DMS79 treated with DMSO at 0.1 percent for 48 hours (cell line): Measurements from ENCODE around the gene DLEU7.

ENCODE experiments used
- DNase-seq: peaks from one replicate; lab custom pipeline; 2025; lab: John Stamatoyannopoulos, UW

Gene DLEU7

GRCh38 chr13:50842990-50843256 is 569 bp downstream of the DLEU7 start:
- no peak for DNase-seq

GRCh38 chr13:50842251-50842989 is 1.1 kb downstream of the DLEU7 start:
- DNase-seq: no peak

DNA sequence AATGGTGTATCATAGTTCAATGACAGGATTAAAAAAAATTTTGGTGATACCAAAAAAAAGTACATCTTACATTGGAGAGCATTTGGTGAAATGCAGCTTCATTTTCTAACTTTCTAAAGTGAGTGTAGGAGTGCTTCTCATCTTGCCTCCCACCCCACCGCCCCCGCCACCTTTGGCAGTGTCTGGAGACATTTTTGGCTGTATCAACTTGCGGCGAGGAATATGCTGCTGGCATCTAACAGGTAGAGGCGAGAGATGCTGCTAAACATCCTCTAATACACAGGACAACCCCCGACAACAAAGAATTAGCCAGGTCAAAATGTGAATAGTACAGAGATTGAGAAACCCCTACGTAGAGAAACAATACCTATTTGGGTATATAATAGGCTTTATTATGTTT is 1.7 kb downstream of the DLEU7 start:
- DNase-seq: no peak

GRCh38 chr13:50840284-50840683 is 3.2 kb downstream of the DLEU7 start:
- no peak for DNase-seq

GRCh38 chr13:50839828-50840227 is 3.7 kb downstream of the DLEU7 start:
- DNase-seq: no peak

DNA sequence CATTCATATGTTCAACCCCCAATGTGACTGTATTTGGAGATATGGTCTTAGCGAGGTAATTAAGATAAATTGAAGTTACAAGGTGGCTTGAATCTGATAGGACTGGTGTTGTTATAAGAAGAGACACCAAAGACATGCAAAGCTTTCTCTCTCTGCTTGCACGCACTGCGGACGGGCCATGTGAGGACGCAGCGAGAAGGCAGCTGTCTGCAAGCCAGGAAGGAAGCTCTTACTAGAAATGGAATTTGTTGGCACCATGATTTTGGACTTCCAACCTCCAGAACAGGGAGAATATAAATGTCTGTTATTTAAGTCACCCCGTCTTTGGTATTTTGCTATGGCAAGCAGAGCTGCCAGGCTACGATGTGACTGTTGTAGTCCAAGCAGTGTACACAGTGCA is 4.8 kb downstream of the DLEU7 start:
- DNase-seq: no peak

GRCh38 chr13:50838031-50838430 is 5.5 kb downstream of the DLEU7 start:
- no peak for DNase-seq

DNA sequence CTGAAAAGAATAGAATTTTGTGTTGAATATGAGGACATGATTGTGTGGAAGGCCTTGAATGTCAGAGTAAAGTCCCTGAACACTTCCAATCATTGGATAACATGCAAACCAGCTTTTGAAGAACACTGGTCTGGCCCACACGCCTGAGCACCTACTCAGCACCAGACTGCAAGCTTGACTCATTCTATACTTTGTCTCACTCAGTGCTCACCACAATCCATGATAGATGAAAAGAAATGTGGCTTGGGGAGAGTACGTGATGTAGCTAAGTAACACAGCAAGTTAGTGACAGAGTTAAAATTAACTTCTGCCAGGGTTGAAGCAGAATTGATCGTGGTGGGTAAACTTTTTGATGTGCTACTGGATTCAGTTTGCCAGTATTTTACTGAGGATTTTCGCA is 12.0 kb downstream of the DLEU7 start:
- DNase-seq: no peak

DNA sequence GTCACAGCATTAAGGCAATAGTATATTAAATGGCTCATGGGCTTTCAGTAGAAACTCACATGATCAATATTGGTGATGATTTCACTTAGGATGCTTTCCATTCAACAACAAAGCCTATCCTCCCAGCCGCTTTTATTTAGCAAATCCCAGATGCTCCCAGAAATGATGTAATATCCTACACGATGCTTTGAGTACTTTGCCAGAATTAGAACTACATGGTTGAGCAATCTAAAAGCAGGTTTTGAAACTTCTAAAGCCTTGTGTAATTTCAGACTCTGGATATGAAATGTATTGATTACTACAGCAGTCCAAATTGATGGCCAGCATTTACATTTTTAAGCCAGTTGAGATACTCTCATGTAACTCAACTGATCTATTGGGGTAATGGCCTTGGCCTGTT is 13.6 kb downstream of the DLEU7 start:
- no peak for DNase-seq

DNA sequence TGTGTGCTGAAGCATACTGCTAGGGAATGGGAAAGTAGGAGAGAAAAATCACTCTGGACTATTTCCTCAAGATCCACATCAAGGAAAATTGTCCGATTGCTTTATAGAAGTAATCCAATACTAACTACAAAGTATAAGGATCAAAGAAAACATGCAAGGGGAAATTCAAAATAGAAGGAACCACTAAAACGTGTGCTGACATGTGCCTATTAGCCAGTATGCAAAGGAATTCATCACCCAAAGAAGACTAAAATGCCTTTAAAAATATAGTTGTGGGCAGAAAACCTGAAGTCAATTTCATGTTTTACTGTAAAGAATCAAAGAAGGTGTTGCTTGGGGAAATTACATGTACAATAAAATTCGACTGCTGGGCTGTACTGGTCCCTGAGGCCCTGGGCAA is 14.3 kb downstream of the DLEU7 start:
- DNase-seq: no peak

DNA sequence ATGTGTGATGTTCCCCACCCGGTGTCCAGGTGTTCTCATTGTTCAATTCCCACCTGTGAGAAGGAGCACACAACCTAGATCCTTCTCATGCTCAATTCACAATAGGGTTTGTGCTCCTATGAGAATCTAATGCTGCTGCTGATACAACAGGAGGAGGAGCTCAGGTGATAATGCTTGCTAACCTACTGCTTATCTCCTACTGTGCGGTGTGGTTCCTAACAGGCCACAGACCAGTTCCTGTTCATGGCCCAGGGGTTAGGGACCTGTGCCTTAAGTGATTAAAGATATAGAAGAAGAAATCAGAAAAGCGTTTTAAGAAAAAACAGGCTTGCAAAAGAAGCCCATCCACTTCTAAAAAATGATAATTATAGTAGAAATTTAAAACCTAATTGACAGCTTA is 17.5 kb downstream of the DLEU7 start:
- no peak for DNase-seq

GRCh38 chr13:50812242-50812641 is 31.2 kb downstream of the DLEU7 start:
- no peak for DNase-seq

- DNase-seq: no peak
These were observed 32.5 kb downstream of the DLEU7 start for GRCh38 chr13:50810998-50811397.

DNA sequence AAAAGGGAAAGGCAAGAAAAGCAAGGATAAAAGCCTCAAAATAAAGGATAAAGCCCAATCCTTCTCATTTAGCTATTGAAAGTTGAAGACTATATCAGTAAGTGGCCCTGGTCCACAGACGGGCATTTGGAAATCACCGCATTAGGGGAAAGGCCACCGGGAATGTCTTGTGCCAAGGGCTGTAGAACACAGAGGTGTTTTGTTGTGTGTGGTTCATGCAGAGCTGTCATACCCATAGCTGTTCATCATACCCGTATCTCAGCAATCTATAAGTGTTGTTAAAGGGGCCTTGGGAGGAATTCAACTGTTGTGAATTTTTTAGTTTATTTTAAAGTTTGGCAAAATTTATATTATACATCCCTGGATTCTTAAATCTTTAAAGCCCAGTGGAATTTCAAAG is 33.0 kb downstream of the DLEU7 start:
- no peak for DNase-seq

DNA sequence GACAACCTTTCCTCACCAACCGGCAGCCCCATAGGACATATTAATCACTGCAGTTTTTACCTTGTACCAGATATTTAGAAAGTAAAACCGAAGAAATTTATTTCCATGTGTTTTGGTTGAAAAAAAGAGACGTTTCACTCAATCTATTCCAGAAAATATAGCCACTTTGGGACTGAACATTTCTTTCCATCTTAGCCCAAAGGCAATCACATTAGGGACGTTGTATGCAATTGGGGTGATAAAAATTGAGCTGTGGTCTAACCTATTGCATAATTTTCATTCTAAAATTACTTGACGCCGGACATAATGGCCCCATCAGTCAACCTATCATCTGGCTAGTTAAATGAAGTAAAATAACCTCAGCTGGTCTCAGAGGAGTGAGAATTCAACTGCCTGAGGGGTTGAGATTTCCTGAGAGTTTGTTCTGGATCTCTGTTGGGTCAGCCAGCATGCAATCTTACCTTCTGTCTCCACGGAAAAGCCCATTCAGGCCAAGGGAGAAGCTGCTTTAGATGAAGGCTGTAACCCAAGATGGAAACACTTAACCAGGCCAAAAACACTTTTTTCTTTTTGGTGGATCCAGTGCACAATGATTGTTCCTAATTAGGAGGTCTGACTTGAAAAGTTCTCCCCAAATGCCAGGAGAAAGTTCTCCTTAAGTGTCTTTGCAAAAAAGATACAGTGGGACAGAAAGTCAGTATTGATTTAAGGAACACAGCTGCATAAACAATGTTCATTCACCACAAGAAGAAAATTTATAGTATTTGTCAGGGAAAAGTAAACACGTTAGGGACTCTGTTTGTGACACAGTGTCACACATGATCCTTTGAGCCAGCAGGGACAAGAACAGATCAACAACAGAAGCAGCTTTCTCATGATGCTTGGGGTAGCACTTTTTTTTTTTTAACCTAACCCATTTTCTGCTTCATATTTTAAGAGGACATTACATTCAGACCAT is 34.1 kb downstream of the DLEU7 start:
- no peak for DNase-seq

DNA sequence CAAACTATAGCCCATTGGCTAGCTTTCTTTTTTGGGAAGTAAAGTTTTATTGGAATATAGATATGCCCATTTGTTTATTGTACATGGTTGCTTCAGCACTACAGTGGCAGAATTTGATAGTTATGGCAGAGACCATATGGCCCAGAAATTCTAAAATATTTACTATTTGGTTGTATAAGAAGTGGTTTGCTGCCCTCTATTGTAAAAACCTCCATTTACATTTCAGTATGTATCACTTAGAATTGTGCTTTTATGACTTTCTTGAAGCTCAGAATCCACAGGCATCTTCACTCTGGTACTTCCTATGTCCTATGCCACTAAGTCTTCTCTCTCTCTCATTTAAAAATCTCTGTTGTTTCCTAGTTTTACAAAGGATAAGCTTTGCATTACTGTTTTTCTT is 37.7 kb downstream of the DLEU7 start:
- no peak for DNase-seq

DNA sequence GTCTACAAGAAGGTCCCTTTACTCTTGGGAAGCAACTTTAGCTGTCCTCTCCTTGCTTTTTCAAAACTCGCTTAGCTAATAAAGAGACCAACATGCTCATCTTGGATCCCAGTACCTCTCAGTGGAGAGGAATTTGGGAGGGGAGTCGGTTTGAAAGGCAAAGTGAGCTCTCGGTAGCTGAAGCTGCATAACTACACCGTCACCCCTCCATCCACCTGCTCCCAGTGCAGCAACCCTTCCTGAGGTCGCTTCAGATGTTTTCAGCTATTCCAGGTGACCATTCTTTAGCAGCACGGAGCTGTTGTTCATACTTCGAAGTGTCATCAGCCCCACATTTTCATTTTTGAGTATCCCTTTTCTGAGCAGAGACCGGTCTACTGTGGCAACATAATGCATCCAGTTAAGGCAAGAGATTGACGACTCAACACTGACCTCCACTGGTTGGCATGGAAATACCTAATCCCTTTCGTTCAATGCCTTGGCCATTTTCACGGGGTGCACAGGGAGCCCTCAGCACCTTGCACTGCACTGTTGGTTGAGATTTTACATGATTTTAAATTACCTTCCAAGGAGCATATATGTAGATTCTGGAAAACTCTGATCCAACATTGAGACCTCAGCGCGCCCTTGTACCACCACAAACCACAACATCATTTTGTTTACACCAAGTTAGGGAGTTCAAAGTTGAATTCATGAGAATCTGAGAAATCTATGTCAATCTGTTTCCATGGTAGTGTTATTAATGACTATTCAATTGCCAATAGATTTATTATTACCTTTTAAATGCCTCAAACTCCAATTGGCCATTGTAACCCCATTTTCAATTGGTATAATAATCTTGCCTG is 42.2 kb downstream of the DLEU7 start:
- no peak for DNase-seq

DNA sequence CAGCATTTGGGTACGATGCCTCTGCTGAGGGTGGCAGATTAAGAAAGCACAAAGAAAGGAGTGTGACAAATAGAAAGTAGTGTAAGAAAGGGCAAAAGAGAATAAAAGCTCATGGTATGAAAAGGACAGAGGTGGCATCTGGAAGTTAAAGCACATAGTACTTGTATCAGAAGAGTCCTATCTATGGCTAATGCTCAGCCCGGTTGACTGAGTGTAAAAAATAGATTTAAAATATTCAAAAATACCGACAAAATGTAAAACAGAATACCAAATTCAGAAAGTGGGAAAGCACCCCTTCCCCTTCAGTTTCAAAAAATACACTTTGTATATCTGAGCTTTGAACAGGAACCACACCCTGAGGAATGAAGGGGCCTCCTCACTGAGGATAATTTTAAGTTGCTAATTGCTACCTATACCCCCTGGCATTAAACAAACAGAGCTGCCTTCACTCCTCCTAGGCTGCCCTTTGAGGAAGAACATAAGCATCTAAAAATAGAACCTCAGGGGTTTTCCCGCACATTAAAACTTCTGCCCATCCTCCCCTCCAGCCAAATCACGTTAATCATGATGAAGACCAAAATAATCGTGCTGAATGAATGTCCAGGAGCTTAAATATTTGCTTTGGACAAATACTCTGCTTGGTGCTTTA is 43.3 kb downstream of the DLEU7 start:
- DNase-seq: no peak

GRCh38 chr13:50798923-50799322 is 44.6 kb downstream of the DLEU7 start:
- no peak for DNase-seq

- DNase-seq: no peak
These were observed 46.4 kb downstream of the DLEU7 start for GRCh38 chr13:50797091-50797490.

GRCh38 chr13:50796463-50796862 is 47.0 kb downstream of the DLEU7 start:
- no peak for DNase-seq

GRCh38 chr13:50794226-50794625 is 49.3 kb downstream of the DLEU7 start:
- DNase-seq: no peak
